ENCODE data around the gene TNIP1. TPM values are rescaled to one million over a fixed set of nuclear protein-coding genes. Genes with fewer than 3 reads are reported as not detected.

Gene TNIP1
- polyA plus RNA-seq, 12 donors: 63.0 to 115 (median 79.8) TPM; not detected in 1

- no peak for DNase-seq
Measured at GRCh38 chr5:151086192-151086869, 5.5 kb upstream of the TNIP1 start.

- DNase-seq: no peak
Measured at GRCh38 chr5:151085517-151086041, 4.7 kb upstream of the TNIP1 start.

- DNase-seq: no peak
Measured at GRCh38 chr5:151084363-151084762, 3.5 kb upstream of the TNIP1 start.

DNA sequence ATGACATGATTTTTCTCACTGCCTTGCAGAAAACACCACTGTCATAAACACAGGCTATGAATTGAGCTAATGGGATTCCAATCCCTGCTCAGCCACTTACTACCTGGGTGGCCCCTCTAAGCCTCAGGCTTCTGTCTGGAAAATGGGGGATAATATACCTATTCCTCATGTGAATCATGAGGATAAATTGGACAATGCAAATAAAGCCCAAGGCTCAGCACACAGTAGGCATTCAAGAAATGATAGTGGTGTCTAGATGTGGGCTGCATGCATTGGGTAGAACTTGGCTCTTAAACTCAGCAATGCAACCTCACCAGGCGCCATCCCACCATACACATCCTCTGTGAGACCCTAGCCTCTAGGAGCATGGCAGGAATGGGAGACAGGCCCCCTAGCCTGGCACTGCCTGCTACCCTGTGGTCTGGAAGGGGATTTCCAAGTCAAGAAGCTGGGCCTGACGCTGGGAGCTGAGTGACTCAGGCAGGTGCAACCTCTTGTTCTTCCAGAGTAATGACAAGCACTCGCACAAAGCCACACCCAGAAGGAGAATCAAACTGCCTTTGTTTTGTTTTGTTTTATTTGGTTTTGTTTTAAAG, 2.3 kb upstream of the TNIP1 start:
- DNase-seq: no peak

- no peak for DNase-seq
Measured at GRCh38 chr5:151082282-151082902, 1.6 kb upstream of the TNIP1 start.

GRCh38 chr5:151081431-151082281, 822 bp upstream of the TNIP1 start:
- no peak for DNase-seq

GRCh38 chr5:151079838-151080612, 809 bp downstream of the TNIP1 start:
- no peak for DNase-seq

GRCh38 chr5:151078490-151079262, 2.2 kb downstream of the TNIP1 start:
- no peak for DNase-seq

GRCh38 chr5:151077967-151078366, 2.9 kb downstream of the TNIP1 start:
- no peak for DNase-seq

DNA sequence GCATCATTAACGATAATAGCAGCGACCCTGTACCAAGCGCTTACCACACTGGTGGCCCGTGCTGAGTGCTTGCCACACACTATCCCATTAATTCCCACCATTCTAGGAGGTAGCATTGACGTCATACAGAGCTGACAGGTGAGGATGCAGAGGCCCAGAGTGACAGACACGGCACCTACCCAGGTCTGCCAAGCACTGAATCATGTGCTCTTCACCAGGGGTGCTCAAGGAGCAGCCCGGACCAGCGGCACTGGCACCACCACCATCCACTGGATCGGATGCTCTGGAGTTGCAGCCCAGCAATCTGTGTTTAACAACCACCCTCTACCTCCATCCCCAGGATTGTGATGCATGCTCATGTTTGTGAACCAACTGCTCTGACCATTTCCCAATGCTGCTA, 3.4 kb downstream of the TNIP1 start:
- no peak for DNase-seq

- DNase-seq: no peak
Measured at GRCh38 chr5:151076616-151077015, 4.2 kb downstream of the TNIP1 start.

- DNase-seq: no peak
Measured at GRCh38 chr5:151075698-151076331, 5.0 kb downstream of the TNIP1 start.

DNA sequence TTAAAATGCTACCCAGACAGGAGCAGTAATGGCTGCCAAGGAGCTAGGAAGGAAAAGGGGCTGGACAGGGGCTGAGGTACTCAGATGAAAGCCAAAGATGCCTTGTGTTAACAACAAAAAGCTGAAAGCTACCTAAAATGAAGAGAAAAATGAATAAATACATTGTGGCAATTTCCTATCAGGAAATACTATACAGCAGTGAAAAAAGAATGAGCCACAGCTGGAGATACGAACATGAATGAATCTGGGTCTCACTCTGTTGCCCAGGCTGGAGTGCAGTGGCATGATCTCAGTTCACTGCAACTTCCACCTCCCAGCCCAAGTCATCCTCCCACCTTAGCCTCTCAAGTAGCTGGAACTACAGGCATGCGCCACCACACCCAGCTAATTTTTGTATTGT, 6.3 kb downstream of the TNIP1 start:
- DNase-seq: no peak

DNA sequence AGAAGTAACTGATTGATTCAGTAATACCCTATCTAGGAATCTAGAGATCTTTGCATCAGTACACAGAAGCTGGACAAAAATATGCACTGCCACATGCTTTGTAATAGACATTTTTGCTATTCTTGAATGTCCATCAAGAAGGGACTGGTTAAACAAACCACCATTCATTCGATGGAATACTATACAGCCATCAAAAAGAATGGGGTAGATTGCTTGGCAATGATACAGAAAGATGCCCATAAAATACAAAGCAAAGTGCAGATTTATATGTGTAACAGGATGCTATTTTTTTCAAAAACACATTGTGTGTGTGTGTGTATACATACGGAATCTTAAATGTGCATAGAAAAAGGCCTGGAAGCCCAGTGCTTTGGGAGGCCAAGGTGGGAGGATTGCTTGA, 7.6 kb downstream of the TNIP1 start:
- DNase-seq: no peak

GRCh38 chr5:151072630-151073025, 8.2 kb downstream of the TNIP1 start:
- DNase-seq: no peak

- no peak for DNase-seq
Measured at GRCh38 chr5:151071848-151072629, 8.8 kb downstream of the TNIP1 start.

DNA sequence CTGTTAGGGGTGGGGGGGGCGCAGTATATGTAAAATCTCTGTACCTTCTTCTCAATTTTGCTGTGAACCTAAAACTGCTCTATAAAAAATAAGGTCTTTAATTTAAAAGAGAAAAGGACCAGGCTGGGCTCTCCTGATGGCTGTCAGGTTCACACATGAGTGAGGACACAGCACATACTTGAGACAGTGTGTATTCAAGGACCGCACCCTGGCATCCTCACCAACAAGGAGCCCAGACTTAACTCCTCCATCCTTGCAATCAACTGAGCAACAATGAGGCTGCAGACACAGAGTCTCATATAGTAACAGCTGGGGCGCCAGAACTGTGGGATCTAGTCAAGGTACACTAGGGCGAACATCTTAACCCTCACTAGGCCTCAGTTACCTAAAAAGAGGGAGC, 9.8 kb downstream of the TNIP1 start:
- DNase-seq: no peak

DNA sequence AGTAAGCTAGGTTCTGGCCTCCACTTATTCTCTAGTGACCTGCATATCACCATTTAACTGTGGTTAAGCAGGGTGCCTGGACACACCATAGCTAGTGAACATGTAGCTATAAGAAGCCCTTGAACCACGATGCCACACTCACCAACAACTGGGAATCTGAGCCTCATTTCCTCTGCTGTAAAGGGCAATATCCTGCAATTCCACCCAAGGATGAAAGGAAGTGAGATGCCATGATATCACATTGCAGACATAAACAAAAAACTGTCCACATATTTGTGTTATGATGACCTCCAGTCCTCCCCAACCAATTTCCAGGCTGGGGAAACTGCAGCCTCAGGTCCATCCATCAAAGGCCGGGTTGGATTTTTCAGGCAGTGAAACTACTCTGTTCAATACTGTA, 10.4 kb downstream of the TNIP1 start:
- DNase-seq: no peak
